ENCODE measurements around the gene ELANE.

Gene ELANE

GRCh38 chr19:855142-855541 lies 3.0 kb downstream of the ELANE start:
- DNase-seq = no peak
- in situ Hi-C loops (cut with HindIII; ENCODE audit: low pct_ligation_motif_present, low pct_unique_long_range_greater_than_20kb, low sequenced_read_pairs) = no loop called here

DNA sequence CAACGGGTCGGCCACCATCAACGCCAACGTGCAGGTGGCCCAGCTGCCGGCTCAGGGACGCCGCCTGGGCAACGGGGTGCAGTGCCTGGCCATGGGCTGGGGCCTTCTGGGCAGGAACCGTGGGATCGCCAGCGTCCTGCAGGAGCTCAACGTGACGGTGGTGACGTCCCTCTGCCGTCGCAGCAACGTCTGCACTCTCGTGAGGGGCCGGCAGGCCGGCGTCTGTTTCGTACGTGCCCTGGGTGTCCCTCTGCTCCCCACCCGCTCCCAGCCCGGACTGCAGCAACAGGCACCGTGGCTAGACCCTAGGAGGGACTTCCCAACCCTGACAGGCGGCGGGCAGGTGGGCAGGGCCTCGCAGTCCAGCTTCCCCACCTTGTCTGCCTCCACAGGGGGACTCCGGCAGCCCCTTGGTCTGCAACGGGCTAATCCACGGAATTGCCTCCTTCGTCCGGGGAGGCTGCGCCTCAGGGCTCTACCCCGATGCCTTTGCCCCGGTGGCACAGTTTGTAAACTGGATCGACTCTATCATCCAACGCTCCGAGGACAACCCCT lies 3.5 kb downstream of the ELANE start:
- in situ Hi-C loops (cut with HindIII; ENCODE audit: low pct_ligation_motif_present, low pct_unique_long_range_greater_than_20kb, low sequenced_read_pairs) = no loop called here
- no peak for DNase-seq

- DNase-seq = no peak
- in situ Hi-C loops (cut with HindIII; ENCODE audit: low pct_ligation_motif_present, low pct_unique_long_range_greater_than_20kb, low sequenced_read_pairs) = no loop called here
Observed at GRCh38 chr19:858284-858683, 6.2 kb downstream of the ELANE start.

GRCh38 chr19:858868-859843 lies 7.1 kb downstream of the ELANE start, which contains the start of gene CFD:
CFD (plus strand) TSS chr19:859664; CDS start chr19:859690, 26 bp downstream.
- in situ Hi-C loops (cut with HindIII; ENCODE audit: low pct_ligation_motif_present, low pct_unique_long_range_greater_than_20kb, low sequenced_read_pairs) = no loop called here
- DNase-seq = no peak

- in situ Hi-C loops (cut with HindIII; ENCODE audit: low pct_ligation_motif_present, low pct_unique_long_range_greater_than_20kb, low sequenced_read_pairs) = no loop called here
Observed at GRCh38 chr19:861141-861755, 9.1 kb downstream of the ELANE start.

GRCh38 chr19:861756-862580 lies 9.9 kb downstream of the ELANE start:
- in situ Hi-C loops (cut with HindIII; ENCODE audit: low pct_ligation_motif_present, low pct_unique_long_range_greater_than_20kb, low sequenced_read_pairs) = no loop called here
- no peak for DNase-seq

More at GRCh38 chr19:861141-861755, 9.1 kb downstream of the ELANE start:
- DNase-seq = no peak

GRCh38 chr19:862581-863314 lies 10.6 kb downstream of the ELANE start:
- no peak for DNase-seq
- in situ Hi-C loops (cut with HindIII; ENCODE audit: low pct_ligation_motif_present, low pct_unique_long_range_greater_than_20kb, low sequenced_read_pairs) = no loop called here

- in situ Hi-C loops (cut with HindIII; ENCODE audit: low pct_ligation_motif_present, low pct_unique_long_range_greater_than_20kb, low sequenced_read_pairs) = no loop called here
- no peak for DNase-seq
Observed at GRCh38 chr19:863315-863620, 11.2 kb downstream of the ELANE start.

DNA sequence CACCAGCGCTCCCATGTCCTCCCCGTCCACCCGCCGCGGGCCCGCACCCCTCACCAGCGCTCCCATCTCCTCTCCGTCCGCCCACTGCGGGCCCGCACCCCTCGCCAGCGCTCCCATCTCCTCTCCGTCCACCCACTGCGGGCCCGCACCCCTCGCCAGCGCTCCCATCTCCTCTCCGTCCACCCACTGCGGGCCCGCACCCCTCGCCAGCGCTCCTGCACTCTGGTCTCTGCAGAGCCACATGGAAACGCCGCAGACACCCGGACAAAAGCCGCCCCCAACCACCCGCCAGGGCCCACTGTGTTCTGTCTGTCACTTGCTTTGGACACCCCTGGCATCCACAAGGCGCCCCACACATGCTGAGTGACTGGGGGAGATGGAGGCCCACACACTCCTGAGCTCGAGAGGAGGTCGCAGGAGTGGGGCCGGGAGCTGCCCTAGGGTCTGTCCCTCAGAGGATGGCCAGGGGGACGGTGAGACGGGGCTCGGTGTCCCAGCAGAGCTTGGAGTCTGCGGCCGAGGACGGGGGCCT lies 14.7 kb downstream of the ELANE start:
- DNase-seq = no peak
- in situ Hi-C loops (cut with HindIII; ENCODE audit: low pct_ligation_motif_present, low pct_unique_long_range_greater_than_20kb, low sequenced_read_pairs) = no loop called here

DNA sequence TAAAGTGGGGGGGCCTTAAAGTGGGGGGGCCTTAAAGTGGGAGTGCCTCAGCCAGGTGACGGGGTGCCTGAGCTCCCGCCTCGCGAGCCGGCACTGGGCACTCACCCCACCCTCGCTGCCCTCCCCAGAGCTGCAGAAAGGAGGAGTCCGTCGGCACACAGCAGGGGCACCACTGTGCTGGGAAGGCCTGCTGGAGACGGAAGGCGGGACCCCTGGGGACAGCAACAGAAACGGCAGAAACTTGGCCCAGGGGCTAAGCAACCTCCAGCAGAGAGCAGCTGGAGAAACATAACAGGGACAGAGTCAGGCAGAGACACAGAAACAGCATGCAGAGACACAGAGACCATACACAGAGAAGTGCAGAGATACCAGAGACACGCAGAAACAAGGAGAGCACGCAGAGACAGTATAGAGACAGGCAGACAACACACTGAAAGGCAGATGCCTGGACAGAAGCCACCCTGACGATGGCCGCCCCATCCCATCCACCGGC lies 15.2 kb downstream of the ELANE start:
- in situ Hi-C loops (cut with HindIII; ENCODE audit: low pct_ligation_motif_present, low pct_unique_long_range_greater_than_20kb, low sequenced_read_pairs) = no loop called here
- DNase-seq = no peak

DNA sequence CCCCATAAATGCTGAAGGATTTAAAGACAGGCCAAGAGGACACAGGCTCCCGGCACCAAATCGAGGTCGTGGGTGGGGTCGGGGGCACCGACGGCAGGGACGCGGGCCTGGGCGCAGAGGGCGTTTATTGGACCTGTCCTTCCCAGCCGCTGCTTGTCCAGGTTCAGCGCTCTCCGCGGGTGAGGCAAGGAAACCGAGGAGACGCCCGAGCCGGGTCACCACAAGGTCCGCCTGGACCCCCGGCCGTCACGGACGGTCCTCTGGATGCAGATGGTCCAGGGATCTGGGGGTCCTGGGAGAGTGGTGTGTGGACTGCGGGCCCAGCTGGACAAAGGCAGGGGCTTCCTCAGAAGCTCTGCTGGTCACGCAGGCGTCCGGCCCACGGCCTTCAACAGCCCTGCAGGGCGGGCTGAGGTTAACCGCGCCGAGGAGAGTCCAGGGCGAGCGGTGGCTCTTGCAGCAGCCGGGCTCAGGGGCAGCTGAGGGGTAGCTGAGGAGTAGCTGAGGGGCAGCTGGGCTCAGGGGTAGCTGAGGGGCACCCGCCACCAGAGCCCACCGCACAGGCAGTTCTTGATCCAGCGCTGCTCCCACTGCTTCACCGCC lies 15.9 kb downstream of the ELANE start:
- in situ Hi-C loops (cut with HindIII; ENCODE audit: low pct_ligation_motif_present, low pct_unique_long_range_greater_than_20kb, low sequenced_read_pairs) = no loop called here
- no peak for DNase-seq

GRCh38 chr19:868458-869244 lies 16.5 kb downstream of the ELANE start:
- no peak for DNase-seq
- in situ Hi-C loops (cut with HindIII; ENCODE audit: low pct_ligation_motif_present, low pct_unique_long_range_greater_than_20kb, low sequenced_read_pairs) = no loop called here

DNA sequence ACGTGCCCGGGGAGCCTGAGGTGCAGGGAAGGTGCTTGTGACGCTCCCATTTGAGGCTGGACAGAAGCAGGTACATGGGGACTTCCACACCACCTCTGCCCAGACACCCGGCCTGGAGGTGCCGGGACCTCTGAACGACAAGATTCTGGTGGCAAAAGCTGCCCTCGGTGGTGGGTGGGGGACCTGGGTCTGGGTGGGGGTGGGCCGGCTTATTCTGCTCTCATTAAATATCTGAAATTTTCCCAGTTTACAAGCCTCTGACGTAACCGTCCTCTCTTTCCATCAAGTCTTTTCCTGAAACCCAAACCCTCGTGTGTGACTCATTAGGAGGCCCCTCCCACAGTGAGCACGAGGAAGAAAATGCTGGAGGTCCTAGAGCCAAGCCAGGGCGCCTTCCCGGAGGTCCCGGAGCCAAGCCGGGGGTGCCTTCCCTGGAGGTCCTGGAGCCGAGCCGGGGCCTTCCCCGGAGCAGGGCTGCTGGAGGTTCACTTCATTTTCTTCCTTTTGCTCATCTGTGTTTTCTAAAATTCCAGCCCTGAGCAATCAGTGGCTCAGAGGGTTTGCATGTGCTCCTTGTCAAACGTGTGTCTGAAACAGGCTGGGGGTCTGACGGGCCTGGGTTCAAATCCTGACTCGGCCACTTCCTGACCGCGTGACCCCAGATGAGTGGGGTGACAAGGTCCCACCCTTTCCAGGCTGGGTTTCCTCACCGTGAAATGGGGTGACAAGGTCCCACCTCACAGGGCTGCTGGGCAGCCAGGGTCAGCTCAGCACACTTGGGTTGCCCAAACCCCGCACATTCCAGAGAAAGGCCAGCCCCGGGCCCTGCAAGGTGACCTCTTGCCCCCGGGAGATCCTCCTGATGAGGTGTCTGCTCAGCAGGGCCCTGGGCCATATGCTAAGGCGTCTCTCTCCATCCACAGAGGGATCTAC lies 17.4 kb downstream of the ELANE start:
- peak; percentile 44 for DNase-seq
- in situ Hi-C loops (cut with HindIII; ENCODE audit: low pct_ligation_motif_present, low pct_unique_long_range_greater_than_20kb, low sequenced_read_pairs) = no loop called here

- in situ Hi-C loops (cut with HindIII; ENCODE audit: low pct_ligation_motif_present, low pct_unique_long_range_greater_than_20kb, low sequenced_read_pairs) = no loop called here
- DNase-seq = no peak
Observed at GRCh38 chr19:870314-870713, 18.2 kb downstream of the ELANE start.

DNA sequence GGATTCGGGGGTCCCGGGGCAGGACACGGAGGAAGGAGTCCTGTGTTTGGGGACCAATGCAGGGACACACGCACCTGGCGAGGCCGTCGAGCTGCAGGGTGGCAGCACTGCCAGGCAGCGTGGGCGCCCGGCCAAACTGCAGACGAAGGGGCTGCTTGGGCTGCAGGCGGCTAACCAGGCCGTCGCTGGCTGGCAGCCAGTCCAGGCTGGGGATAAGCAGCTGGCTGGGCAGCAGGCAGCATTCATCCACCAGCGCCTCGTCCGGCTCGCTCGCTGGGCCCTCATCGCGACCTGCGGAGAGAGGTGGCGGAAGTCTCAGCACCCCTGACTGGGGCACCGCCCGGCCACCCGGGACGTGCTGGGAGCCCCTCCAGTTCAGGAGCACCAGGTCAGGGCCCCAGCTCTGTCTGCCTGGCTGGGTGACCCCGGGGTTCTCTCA lies 18.9 kb downstream of the ELANE start:
- in situ Hi-C loops (cut with HindIII; ENCODE audit: low pct_ligation_motif_present, low pct_unique_long_range_greater_than_20kb, low sequenced_read_pairs) = no loop called here
- no peak for DNase-seq

Data from ACHN (cell line).